Ascending aorta (tissue), 2 donors: ENCODE results near the gene HLF. TPM values are rescaled to one million over a fixed set of nuclear protein-coding genes. Genes with fewer than 3 reads are reported as not detected.

ENCODE experiments used
- DNase-seq, 2 donors: peaks; one replicate each; pipeline ENCODE4 v3.0.0-alpha.2; 2019; ENCODE audit warnings: low spot score in 2 of 2
- H3K27ac ChIP-seq, 2 donors: fragments of 200-600 bp; sonication (generic); one replicate each; pipeline ENCODE4 v1.5.1; 2016 to 2017; ENCODE audit warnings: mild to moderate bottlenecking in 1 of 2
- H3K27me3 ChIP-seq: fragments of 200-600 bp; sonication (generic); one replicate; pipeline ENCODE4 v1.5.1; 2017
- H3K36me3 ChIP-seq, 2 donors: fragments of 200-600 bp; sonication (generic); one replicate each; pipeline ENCODE4 v1.5.1; 2016
- H3K4me1 ChIP-seq, 2 donors: fragments of 200-600 bp; sonication (generic); one replicate each; pipeline ENCODE4 v1.5.1; 2016 to 2017; ENCODE audit warnings: mild to moderate bottlenecking in 1 of 2
- H3K4me3 ChIP-seq, 2 donors: fragments of 200-600 bp; sonication (generic); one replicate each; pipeline ENCODE4 v1.5.1; 2016 to 2017; ENCODE audit warnings: mild to moderate bottlenecking in 1 of 2
- H3K9me3 ChIP-seq, 2 donors: fragments of 200-600 bp; sonication (generic); one replicate each; pipeline ENCODE4 v1.5.1; 2016
- intact Hi-C: fragments of 100-400 bp; cut with DNase I; formaldehyde crosslinking; loops from one replicate; pipeline ENCODE4 v1.15.1; 2023
- total RNA-seq: library from RNA; depleted of rRNA; stranded (reverse); fragments of >200 nt; gene quantifications from one replicate; pipeline ENCODE4 v1.1.0, GENCODE V29; 2016
- TF ChIP-seq, protein P1 (sequence below), 3 experiments: fragments of 200-600 bp in 2 of 3; fragments of 450-650 bp in 1 of 3; sonication (generic) in 2 of 3; IDR thresholded peaks; one replicate each; pipeline ENCODE4 v1.5.1; 2016 to 2019; ENCODE audit warnings: antibody characterized with exemption in 3 of 3, mild to moderate bottlenecking in 1 of 3, moderate library complexity in 1 of 3

The HLF gene
- total RNA-seq, 1 donor from 2014 or later = 11.3 TPM

DNA sequence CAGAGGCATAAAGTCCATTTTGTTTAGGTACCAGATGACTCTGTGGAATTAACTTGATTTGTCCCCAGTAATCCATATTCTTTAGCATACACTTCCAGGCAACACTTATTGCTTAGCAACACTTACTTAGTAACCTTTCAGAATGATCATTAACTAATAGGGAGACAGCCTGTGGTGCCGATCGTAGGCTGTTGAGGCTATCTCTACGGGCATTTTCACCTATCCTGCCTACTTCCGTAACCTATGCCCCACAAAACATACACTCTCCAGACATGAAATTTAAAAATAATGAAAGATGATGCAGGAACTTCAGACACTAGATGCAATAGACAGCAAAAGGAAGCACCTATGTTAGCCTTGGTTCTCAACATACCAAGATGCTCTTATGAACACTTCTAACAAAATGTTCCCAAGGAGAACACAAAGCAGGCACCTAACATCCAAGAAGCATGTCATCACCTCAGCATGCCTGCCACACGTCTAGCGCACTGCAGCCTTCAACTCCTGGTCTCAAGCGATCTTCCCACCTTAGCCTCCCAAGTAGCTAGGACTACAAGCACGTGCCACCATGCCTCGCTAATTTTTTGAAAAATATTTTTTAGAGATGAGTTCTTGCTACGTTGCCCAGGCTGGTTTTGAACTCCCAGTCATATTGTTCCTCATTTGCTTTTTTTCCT is 34.5 kb downstream of the HLF start:
- Histone ChIP-seq H3K4me3 (no peak overlapping the region), H3K27ac (no peak overlapping the region), H3K36me3 (no peaks in the 10 kb centered on the region), H3K27me3 (no peaks in the 10 kb centered on the region), H3K9me3 (no peaks in the 10 kb centered on the region), H3K4me1 (peaks cover 0 to 6% of the 10 kb centered on the region in 2 donors)
- DNase-seq = no peak
- TF ChIP-seq, protein P1, sequence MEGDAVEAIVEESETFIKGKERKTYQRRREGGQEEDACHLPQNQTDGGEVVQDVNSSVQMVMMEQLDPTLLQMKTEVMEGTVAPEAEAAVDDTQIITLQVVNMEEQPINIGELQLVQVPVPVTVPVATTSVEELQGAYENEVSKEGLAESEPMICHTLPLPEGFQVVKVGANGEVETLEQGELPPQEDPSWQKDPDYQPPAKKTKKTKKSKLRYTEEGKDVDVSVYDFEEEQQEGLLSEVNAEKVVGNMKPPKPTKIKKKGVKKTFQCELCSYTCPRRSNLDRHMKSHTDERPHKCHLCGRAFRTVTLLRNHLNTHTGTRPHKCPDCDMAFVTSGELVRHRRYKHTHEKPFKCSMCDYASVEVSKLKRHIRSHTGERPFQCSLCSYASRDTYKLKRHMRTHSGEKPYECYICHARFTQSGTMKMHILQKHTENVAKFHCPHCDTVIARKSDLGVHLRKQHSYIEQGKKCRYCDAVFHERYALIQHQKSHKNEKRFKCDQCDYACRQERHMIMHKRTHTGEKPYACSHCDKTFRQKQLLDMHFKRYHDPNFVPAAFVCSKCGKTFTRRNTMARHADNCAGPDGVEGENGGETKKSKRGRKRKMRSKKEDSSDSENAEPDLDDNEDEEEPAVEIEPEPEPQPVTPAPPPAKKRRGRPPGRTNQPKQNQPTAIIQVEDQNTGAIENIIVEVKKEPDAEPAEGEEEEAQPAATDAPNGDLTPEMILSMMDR (IDR thresholded peaks at IDR 0.05) = no peak
- intact Hi-C loops = loop anchor here (5.0 kb wide), 1 partner anchor 48 kb away; no protein-coding TSS in a partner anchor

DNA sequence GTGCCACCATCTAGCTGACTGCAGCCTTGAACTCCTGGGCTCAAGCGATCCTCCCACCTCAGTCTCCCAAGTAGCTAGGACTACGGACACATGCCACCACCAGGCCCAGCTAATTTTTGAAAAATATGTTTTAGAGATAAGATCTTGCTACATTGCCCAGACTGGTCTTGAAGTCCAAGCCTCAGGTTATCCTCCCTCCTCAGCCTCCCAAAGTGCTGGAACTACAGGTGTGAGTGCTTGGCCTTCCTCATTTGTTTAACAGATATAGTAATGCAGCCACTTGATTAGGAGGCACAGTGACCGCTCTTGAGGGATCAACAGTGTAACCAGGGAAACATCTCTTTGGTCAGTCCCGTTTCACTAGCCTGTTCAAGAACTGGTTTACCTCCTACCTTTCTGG is 35.1 kb downstream of the HLF start:
- no peaks in the 10 kb centered on the region for H3K9me3 ChIP-seq
- no peak overlapping the region for H3K4me3 ChIP-seq
- intact Hi-C loops = loop anchor here (5.0 kb wide), 1 partner anchor 47 kb away; no protein-coding TSS in a partner anchor
- no peaks in the 10 kb centered on the region for H3K27me3 ChIP-seq
- H3K36me3 ChIP-seq = no peaks in the 10 kb centered on the region
- DNase-seq = no peak
- no peak overlapping the region for H3K27ac ChIP-seq
- TF ChIP-seq, protein P1 (IDR thresholded peaks at IDR 0.05) = no peak
- peaks cover 0 to 6% of the 10 kb centered on the region in 2 donors for H3K4me1 ChIP-seq

DNA sequence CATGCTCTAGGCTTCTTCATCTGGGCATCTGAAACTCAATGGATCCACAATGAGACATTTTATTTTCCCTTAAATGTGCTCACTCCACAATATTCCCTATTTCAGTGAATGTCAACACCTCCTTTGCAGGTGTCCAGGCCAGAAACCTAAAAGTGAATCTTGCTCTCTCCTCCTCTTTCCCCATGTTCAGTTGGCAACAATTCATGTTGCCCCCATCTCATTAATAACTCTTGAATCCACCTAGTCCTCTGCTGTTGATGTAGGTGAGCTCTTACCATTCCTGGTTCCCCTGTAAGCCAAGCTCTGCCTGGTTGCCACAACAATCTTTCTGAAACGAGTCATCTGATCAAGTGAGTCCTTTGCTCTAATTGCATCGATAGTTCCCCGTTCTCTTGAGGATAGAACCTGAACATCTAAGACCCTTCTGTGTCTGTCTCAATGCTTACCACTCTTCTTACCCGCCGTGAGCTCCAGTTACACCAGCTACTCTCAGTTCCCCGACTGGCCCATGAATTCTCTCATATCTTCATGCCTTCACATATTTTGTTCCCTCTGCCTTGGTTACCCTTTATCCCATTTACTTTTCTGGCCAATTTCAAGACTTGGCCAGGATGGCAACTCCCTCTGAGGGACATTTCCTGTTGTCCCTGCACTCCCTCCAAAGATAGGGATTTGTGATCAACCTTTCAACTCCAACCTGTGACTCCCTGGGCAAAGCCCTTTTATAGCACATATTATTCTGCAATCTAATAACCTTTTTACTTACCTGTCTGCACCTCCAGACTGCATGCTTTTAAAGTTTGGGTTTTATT is 35.9 kb downstream of the HLF start:
- intact Hi-C loops = no loop called here
- Histone ChIP-seq H3K4me3 (no peak overlapping the region), H3K9me3 (no peaks in the 10 kb centered on the region), H3K36me3 (no peaks in the 10 kb centered on the region), H3K27me3 (no peaks in the 10 kb centered on the region), H3K27ac (no peak overlapping the region), H3K4me1 (peaks cover 0 to 2% of the 10 kb centered on the region in 2 donors)
- no peak for DNase-seq
- TF ChIP-seq, protein P1 (IDR thresholded peaks at IDR 0.05) = no peak

DNA sequence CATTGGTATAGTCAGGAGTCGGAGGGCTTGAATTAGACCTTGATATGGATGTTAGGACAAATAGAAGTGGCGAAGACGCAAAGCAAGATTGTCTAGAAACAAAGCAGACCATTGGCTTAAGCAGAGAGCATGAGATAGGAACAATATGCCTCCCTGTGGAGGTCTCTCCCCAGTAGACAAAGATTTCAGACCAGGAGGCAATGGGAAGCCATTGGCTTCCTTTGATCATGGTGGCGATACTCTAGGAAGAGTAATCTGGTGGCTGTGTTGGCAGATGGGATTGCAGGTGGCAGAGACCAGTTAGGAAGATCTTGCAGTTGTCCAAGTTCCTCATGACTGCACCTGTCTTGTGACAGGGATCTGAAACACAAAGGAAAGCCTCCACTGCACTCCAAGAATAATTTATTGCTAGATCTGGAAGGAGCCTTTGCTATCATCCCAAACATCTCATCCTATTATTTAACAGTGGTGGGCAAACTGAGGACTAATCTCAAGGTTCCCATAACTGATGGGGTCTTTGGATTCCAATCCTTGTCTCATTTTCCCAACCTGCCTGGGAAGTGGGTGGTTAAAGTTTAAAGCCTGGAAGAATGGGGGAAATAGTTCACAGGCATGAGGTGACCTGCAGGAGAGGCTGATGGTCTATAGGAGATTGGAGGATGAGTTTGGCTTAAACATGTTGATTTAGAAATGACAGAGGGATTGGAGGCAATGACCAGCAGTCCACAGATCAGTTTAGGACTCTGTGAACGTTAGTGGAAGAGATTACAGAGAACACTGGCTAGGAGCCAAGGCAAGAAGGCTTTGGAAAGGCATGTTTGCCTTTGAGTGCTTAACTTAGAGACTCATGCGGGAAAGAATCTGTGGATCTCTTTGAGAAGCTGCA is 37.0 kb downstream of the HLF start:
- intact Hi-C loops = no loop called here
- Histone ChIP-seq H3K4me3 (no peak overlapping the region), H3K27me3 (no peaks in the 10 kb centered on the region), H3K4me1 (no peaks in the 10 kb centered on the region), H3K27ac (no peak overlapping the region), H3K36me3 (no peaks in the 10 kb centered on the region), H3K9me3 (no peaks in the 10 kb centered on the region)
- no peak for DNase-seq
- TF ChIP-seq, protein P1 (IDR thresholded peaks at IDR 0.05) = no peak

DNA sequence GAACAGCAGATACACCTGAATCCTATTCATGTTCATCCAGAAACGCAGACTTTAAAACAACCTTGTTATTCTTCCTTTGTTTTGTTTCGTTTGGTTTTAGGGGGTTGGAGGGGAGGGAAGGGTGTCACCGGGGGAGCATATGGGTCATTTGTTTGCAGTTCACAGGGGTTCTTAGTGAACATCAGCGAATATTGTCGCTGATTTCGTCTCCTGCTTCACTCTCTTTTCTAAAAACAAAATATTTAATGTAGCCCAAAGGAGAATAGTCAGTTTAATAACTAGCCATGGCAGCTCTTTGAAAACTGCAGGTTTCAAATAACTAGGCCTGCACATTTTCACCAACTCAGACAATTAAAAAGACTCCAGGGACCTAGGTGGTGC is 37.6 kb downstream of the HLF start:
- H3K9me3 ChIP-seq = no peaks in the 10 kb centered on the region
- no peak overlapping the region for H3K27ac ChIP-seq
- H3K27me3 ChIP-seq = no peaks in the 10 kb centered on the region
- no peak for DNase-seq
- no peaks in the 10 kb centered on the region for H3K36me3 ChIP-seq
- TF ChIP-seq, protein P1 (IDR thresholded peaks at IDR 0.05) = no peak
- intact Hi-C loops = no loop called here
- no peak overlapping the region for H3K4me3 ChIP-seq
- no peaks in the 10 kb centered on the region for H3K4me1 ChIP-seq
